Measurements from ENCODE around the gene POLR2B. TPM values are rescaled to one million over a fixed set of nuclear protein-coding genes. Genes with fewer than 3 reads are reported as not detected.
"Not testable (repeated sequence)": the region's sequence is repeated elsewhere in the genome, so short reads cannot be mapped to it uniquely, and the experiment has no call there.

Gene POLR2B
- total and polyA plus RNA-seq, 12 donors = 20.5 to 91.2 (median 78.4) TPM

DNA sequence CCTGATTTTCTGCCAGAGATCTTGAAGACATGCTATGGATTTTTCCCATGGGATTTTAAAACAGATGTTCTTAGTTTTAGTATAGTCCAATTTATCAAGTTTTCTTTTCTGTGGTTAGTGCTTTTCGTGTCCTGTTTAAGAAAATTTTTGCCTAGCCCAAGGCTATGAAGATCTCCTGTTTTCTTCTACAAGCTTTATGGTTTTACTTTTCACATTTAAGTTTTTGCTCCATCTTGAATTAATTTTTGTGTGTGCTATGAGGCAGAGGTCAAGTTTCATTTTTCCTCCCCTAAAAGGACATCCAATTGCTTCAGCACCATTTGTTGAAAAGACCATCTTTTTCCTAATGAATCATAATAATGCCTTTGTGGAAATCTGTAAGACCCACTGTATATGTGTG lies 65.6 kb downstream of the POLR2B start:
- H3K9me3 ChIP-seq = peaks cover 0 to 4% (median 0%) of the 10 kb centered on the region in 11 donors
- intact Hi-C loops (cut with DNase I) = loop anchor here in 5 of 10 donors (2.0 to 10.0 kb wide), 4 partner anchors 63 to 71 kb away; partner anchors contain the start of gene IGFBP7 (in 4 of the 5)
- peaks cover 0 to 23% (median 4%) of the 10 kb centered on the region in 9 donors for H3K36me3 ChIP-seq
- H3K4me3 ChIP-seq = peak overlapping the region in 2 of 10 donors; percentile 5 to 10
- DNase-seq (no peak), ATAC-seq (no peak)
- peaks cover 22 to 100% (median 70%) of the 10 kb centered on the region in 9 donors for H3K4me1 ChIP-seq
- H3K27me3 ChIP-seq = no peaks in the 10 kb centered on the region
- TF ChIP-seq, protein P1, sequence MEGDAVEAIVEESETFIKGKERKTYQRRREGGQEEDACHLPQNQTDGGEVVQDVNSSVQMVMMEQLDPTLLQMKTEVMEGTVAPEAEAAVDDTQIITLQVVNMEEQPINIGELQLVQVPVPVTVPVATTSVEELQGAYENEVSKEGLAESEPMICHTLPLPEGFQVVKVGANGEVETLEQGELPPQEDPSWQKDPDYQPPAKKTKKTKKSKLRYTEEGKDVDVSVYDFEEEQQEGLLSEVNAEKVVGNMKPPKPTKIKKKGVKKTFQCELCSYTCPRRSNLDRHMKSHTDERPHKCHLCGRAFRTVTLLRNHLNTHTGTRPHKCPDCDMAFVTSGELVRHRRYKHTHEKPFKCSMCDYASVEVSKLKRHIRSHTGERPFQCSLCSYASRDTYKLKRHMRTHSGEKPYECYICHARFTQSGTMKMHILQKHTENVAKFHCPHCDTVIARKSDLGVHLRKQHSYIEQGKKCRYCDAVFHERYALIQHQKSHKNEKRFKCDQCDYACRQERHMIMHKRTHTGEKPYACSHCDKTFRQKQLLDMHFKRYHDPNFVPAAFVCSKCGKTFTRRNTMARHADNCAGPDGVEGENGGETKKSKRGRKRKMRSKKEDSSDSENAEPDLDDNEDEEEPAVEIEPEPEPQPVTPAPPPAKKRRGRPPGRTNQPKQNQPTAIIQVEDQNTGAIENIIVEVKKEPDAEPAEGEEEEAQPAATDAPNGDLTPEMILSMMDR (IDR thresholded peaks at IDR 0.05) = no peak
- peak overlapping the region; percentile 32 to 93 (median 84) for H3K27ac ChIP-seq
- 49 to 55% methylated on average over 1 of the region's 1 CpG for WGBS, 2 donors

DNA sequence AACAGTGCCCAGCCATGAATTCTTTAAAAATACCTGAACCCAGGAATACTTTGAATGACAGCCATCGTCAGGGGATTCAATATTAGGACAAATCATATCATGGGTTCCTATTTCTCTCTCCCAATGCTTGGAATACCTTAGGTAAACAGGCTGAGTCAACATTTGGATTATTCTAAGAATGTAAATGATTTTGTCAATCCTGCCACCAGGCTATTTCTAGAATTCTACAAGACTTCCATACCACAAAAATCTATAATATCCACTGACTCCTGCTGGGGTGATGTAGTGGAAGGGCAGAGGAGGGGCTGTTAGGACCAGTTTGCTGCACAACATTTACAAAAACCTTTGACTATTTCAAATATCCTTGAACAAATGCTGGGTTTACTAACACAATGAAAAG lies 66.3 kb downstream of the POLR2B start:
- no peak for DNase-seq
- H3K27me3 ChIP-seq = no peaks in the 10 kb centered on the region
- intact Hi-C loops (cut with DNase I) = loop anchor here in 6 of 10 donors (2.0 to 10.0 kb wide), 6 partner anchors 52 to 70 kb away; partner anchors contain the start of gene IGFBP7 (in 4 of the 6)
- TF ChIP-seq, protein P1 (IDR thresholded peaks at IDR 0.05) = no peak
- H3K27ac ChIP-seq = peak overlapping the region; percentile 32 to 93 (median 84)
- peaks cover 0 to 4% (median 0%) of the 10 kb centered on the region in 11 donors for H3K9me3 ChIP-seq
- 76 to 85% methylated on average over 1 of the region's 1 CpG for WGBS, 2 donors
- peaks cover 0 to 16% (median 4%) of the 10 kb centered on the region in 9 donors for H3K36me3 ChIP-seq
- H3K4me3 ChIP-seq = no peak overlapping the region
- peaks cover 25 to 100% (median 77%) of the 10 kb centered on the region in 9 donors for H3K4me1 ChIP-seq
- no peak for ATAC-seq

DNA sequence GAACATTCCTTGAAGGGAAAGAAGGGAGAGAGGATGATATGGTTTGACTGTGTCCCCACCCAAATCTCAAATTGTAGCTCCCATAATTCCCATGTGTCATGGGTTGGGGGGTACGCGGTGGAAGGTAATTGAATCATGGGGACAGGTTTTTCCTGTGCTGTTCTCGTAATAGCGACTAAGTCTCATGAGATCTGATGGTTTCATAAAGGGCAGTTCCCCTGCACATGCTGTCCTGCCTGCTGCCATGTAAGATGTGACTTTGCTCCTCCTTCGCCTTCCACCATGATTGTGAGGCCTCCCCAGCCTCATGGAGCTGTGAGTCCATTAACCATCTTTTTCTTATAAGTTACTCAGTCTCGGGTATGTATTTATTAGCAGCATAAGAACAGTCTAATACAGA lies 68.3 kb downstream of the POLR2B start:
- H3K27me3 ChIP-seq, DNase-seq, H3K4me3 ChIP-seq, H3K36me3 ChIP-seq, H3K9me3 ChIP-seq, ATAC-seq: not testable (repeated sequence)
- Histone ChIP-seq H3K4me1 (peaks cover 32 to 100% (median 89%) of the 10 kb centered on the region in 9 donors), H3K27ac (peak overlapping the region in 8 of 10 donors; percentile 3 to 93 (median 78))
- intact Hi-C loops (cut with DNase I) = loop anchor here in 3 of 10 donors (5.0 to 10.0 kb wide), 3 partner anchors 50 to 68 kb away; partner anchors contain the start of gene IGFBP7 (in 1 of the 3)
- 89 to 91% methylated on average over 6 of the region's 6 CpGs for WGBS, 2 donors

DNA sequence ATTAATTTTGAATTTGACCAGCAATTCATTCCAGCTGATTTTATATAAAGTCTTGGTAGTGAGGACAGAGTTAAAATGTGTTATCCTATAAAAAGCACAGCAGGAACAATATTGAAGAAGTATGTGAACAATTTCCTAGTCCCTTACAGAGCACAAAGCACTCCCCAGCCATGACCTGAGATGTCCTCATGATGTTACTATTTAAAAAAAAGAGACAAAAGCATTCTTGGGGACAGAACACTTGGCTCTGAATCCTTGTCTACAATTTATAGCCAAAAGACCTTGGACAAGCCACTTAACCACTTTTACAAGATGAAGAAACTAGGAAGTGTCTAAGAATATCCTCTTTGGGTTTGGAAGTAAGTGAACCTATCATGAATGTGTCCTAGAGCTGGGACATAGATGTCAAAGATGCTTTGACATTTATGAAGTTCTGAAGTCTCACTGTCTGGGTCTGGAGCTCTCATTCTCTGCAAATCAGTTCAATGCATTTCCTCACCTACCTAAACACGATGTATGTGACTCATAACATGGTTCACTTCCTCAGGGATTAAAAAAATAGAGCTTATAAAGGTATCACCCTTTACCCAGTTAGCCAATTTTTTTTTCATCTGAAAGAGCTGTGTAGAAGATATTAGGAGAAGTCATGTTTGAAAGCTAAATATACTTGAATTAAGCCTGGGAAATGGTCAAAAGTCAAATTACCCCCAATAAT lies 70.1 kb downstream of the POLR2B start:
- TF ChIP-seq, protein P1 (IDR thresholded peaks at IDR 0.05) = no peak
- DNase-seq (no peak), ATAC-seq (peak in 7 of 8 donors; percentile 15 to 66 (median 45))
- H3K4me1 ChIP-seq = peaks cover 25 to 100% (median 89%) of the 10 kb centered on the region in 9 donors
- H3K27me3 ChIP-seq = no peaks in the 10 kb centered on the region
- H3K9me3 ChIP-seq = peaks cover 0 to 4% (median 0%) of the 10 kb centered on the region in 11 donors
- 14 to 22% methylated on average over 1 of the region's 1 CpG for WGBS, 2 donors
- no peak overlapping the region for H3K4me3 ChIP-seq
- H3K27ac ChIP-seq = peak overlapping the region in 8 of 10 donors; percentile 28 to 93 (median 73)
- H3K36me3 ChIP-seq = peaks cover 0 to 6% (median 0%) of the 10 kb centered on the region in 9 donors
- intact Hi-C loops (cut with DNase I) = loop anchor here in 3 of 10 donors (5.0 to 10.0 kb wide), 3 partner anchors 49 to 66 kb away; partner anchors contain the start of gene IGFBP7 (in 1 of the 3)

All from heart right ventricle (tissue), 16 donors.